22Rv1 (cell line): ENCODE measurements around the gene UBA1.
A peak's percentile ranks its signal among the peaks of the same experiment; 100 is the strongest.

Source experiments
- H3K27ac ChIP-seq: fragments of 450-650 bp; 2 replicates; pipeline ENCODE4 v1.5.1; 2017
- ZFX ChIP-seq: fragments of 450-650 bp; IDR thresholded peaks from 2 replicates; pipeline ENCODE4 v1.6.1; 2017; ENCODE audit warnings: antibody characterized with exemption, borderline replicate concordance
- TF ChIP-seq, protein P1 (sequence below): fragments of 450-650 bp; IDR thresholded peaks from 2 replicates; pipeline ENCODE4 v1.5.1; 2017; ENCODE audit warnings: mild to moderate bottlenecking

Gene UBA1

GRCh38 chrX:47232197-47232802 lies 38.7 kb downstream of the UBA1 start:
- TF ChIP-seq, protein P1, sequence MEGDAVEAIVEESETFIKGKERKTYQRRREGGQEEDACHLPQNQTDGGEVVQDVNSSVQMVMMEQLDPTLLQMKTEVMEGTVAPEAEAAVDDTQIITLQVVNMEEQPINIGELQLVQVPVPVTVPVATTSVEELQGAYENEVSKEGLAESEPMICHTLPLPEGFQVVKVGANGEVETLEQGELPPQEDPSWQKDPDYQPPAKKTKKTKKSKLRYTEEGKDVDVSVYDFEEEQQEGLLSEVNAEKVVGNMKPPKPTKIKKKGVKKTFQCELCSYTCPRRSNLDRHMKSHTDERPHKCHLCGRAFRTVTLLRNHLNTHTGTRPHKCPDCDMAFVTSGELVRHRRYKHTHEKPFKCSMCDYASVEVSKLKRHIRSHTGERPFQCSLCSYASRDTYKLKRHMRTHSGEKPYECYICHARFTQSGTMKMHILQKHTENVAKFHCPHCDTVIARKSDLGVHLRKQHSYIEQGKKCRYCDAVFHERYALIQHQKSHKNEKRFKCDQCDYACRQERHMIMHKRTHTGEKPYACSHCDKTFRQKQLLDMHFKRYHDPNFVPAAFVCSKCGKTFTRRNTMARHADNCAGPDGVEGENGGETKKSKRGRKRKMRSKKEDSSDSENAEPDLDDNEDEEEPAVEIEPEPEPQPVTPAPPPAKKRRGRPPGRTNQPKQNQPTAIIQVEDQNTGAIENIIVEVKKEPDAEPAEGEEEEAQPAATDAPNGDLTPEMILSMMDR, result no peak
- TF ChIP-seq ZFX, result no peak

DNA sequence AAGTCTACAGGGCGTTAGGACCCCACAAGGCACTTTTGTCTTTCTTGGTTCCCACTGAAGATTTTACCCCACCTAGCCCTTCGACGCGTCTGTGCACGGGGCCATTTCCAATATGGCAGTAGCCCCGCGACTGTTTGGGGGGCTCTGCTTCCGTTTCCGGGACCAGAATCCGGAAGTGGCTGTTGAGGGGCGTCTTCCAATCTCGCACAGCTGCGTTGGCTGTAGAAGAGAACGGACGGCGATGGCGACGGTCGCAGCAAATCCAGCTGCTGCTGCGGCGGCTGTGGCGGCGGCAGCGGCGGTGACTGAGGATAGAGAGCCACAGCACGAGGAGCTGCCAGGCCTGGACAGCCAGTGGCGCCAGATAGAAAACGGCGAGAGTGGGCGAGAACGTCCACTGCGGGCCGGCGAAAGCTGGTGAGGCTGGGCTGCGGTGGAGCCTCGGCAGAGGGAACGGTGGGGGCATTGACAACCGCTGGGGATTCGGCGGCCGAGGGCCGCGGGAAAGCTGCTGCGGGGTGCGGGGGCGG lies 39.2 kb downstream of the UBA1 start, which contains the start of gene USP11:
USP11 (plus strand) TSS at position 207 of the 530 bp plus-strand sequence; CDS start at position 242, 35 bp downstream.
- H3K27ac ChIP-seq, result peak within 1 kb of the TSS; percentile 87
- TF ChIP-seq, protein P1, result no peak
- TF ChIP-seq ZFX, result no peak

More at GRCh38 chrX:47232197-47232802, 38.7 kb downstream of the UBA1 start:
- peak overlapping the region; percentile 87 for H3K27ac ChIP-seq

DNA sequence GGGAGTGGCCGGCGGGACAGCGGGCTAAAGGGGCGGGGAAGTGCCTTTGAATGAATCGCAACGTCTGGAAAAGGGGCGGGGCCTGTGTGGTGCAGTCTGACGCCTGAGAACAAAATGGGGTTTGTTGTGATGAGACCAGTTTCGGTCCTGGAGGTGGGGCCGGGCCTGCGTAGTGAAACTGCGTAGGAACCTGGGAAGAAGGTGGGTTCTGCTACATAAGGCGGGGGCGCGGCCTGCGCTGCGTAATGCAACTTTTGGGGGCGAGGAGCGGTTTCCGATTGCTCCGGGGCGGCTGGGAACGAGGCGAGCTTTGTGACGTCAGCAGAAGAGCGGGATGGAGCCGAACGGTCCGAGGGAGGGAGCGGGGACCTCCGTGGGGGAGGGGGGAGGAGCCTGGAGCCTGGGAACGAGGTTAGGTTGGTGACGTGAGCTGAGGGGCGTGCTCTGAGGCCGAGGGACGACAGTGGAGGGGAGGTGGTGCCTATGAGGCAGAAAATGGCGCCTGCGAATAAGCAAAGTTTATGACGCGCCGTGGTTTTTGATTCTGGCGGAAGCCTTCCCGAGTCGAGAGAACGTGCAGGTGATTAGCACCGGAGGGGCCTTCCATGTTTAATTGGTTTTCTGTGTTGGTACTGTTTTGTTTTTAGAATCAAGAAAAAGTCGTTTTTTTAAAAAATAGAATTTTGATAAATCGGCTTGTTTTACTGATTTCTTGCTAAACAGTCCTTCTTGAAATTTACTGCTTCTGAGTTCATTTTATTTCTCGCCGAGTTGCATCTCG lies 39.9 kb downstream of the UBA1 start:
- TF ChIP-seq ZFX, result no peak
- TF ChIP-seq, protein P1, result no peak
- H3K27ac ChIP-seq, result peak overlapping the region; percentile 87

- H3K27ac ChIP-seq, result peak overlapping the region; percentile 87; the same call in 1 of the 2 replicates
- TF ChIP-seq, protein P1, result no peak
- no peak for TF ChIP-seq ZFX
Measured at GRCh38 chrX:47234583-47234982, 41.0 kb downstream of the UBA1 start.

DNA sequence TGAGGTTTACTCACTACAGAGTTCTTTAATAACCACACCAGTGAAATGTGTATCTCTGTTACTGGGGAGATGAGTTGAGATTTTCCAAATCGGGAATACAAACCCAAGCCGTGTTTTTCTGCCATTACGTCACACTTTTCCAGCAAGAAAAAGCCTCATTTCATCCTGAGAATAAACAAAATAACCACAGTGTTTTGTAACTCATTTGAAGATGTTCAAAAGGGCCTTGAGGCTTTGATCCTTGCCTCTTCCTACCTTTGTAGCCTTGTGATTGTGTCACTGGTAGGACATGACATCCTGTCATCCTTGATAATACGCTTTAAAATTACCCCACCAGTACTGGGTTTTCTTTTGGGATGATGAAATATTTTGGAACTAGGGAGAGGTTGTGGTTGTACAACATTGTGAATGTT lies 42.1 kb downstream of the UBA1 start:
- TF ChIP-seq, protein P1, result no peak
- no peak for TF ChIP-seq ZFX
- H3K27ac ChIP-seq, result no peak overlapping the region

DNA sequence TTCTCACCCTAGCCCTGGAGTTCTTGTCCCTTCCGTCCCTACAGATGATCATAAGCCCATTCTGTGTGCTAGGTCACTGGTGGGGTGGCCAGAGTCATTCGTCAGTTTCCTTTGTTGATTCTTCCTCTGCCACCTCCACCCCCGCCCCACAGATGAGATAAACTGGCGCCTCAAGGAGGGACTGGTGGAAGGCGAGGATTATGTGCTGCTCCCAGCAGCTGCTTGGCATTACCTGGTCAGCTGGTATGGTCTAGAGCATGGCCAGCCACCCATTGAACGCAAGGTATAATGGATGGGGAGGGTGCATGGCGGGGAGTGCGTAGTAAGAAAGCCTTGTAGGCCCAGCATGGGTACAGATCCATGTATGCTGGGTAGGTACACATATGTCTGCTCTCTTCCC lies 45.6 kb downstream of the UBA1 start:
- H3K27ac ChIP-seq, result no peak overlapping the region
- TF ChIP-seq, protein P1, result no peak
- TF ChIP-seq ZFX, result no peak

DNA sequence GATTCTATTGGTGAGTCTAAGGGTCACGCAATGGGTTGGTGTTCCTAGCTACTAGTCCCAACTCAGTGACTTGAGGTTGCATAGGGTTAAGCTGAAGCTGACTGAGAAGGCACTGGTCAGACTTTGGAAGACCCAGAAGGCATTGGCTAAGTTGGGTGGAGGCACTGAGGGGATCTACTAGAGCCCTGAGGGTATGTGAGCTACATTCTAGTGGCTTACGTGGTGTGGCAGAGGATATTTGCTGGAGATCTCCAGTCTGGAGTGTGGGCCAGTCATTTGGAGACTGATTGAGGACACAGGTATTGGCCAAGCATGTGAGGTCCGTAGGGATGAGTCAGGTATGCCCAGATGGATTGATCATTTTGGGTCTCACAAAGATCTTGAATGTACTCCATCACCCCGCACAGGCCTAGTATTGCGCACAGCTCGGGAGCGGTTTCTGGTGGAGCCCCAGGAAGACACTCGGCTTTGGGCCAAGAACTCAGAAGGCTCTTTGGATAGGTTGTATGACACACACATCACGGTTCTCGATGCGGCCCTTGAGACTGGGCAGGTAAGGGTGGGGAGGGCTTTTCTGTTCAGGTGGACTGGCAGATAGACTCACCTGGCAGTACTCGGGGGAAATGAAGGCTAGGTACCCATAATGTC lies 46.4 kb downstream of the UBA1 start:
- TF ChIP-seq, protein P1, result no peak
- no peak for TF ChIP-seq ZFX

More for the DNA sequence above, 46.4 kb downstream of the UBA1 start:
- H3K27ac ChIP-seq, result no peak overlapping the region
